OCI-M2 (cell line): ENCODE data around the gene PDK4.

Experiments used
- DNase-seq: peaks from one replicate; lab custom pipeline; 2025; ENCODE audit not compliant: unreplicated experiment; lab: John Stamatoyannopoulos, UW

PDK4 gene

DNA sequence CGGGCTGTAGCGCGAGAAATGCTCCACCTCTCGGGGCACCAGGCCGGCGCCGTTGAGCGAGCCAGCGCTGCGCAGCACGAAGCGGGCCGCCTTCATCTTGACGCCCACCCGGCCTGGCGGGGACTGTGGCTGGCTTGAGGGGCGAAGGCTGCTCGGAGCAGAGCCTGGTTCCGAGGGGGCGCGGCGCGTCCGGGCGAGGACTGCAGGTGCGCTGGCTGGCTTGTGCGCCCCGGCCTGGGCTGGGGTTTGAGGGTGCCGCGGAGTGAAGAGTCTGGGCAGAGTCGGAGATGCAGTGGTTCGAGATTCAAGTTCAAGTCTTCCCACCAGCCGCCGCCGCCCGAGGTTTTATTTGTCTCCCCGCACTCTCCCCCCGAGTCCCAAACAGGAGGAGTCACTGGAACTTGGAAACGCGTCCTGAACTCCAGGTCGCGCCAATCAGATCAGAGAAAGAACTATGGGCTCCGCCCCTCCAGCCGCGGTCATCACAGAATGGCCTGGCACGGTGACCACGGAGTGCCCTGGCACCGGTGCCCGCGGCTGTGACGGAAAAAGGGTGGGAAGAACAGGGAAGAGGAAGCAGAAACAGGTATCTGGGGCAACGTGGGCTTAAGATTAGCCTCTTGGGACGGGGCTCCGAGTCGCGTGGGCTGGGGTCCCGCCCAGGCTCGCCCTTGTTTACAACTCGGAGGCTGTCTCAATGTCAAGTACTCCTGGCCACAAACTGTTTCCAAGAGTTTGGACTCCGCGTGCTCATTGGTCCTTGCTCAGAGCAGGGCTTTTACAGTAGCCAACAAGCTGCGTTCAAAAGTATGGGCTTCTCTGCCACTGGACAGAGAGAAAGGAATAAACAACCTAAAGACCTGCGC, at the start of gene PDK4:
Gene PDK4 (minus strand): TSS at position 319 of the 866 bp plus-strand sequence. CDS start 223 bp downstream, at position 96.
- DNase-seq, result peak; percentile 20

DNA sequence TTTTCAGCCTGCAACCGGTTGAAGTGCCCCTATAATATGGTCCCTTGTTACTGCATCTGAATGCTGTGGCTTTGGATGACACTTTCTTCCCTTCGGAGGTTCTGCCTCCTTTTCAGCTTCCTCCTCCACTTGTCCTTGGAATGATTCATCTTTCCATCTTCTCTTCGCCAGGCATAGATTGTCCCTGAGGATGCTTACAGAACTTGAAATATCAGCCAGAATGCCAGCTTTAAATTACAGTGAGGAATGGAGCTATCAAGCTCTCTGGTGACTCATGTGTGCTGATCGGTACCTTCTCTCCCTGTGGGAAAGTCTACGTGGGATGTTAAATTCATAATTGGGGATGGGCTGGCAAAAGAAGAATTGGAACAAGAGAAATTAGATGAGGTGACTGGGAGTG, 45.9 kb upstream of the PDK4 start:
- DNase-seq, result no peak

- DNase-seq, result no peak
Measured at GRCh38 chr7:95636140-95636940, 40.0 kb upstream of the PDK4 start.

DNA sequence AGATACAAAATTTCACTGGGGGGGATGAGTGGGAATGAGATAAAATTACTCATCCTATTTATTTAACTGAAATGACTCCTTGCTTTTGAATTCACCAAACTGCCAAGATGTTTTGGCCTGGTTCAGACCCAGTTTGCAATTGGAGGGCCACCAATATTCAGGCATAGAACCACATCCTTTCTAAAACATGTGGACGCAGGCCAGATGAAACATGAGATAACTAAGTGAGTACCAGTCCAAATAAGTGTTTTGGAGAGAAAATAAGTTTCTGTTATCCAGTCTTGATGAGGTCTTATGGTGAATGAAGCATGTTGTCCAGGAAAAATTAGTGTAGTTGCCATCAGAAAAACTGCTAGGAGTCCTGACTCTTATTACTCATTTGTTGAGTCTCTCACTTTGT, 36.3 kb upstream of the PDK4 start:
- no peak for DNase-seq

- no peak for DNase-seq
Measured at GRCh38 chr7:95631527-95631926, 35.2 kb upstream of the PDK4 start.

GRCh38 chr7:95630702-95631458, 34.6 kb upstream of the PDK4 start:
- no peak for DNase-seq

GRCh38 chr7:95628831-95629439, 32.6 kb upstream of the PDK4 start:
- DNase-seq, result no peak

DNA sequence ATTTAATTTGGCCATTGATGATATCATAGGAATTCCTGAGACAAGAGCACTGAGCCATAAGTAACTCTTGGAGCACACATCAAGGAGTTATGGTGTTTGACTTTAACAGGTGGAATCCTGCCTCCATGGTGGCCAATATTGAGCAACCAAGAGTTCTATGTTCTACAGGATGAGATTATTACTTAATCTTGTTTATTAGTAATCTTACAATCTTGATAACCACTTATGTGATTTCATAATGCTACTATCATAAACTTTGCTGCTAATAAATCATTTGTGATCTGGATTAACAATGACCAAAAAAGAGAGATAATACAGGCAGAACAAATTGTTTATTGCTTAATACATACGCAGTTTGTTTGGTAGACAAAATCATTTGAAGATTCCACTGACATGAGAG, 27.5 kb upstream of the PDK4 start:
- no peak for DNase-seq

GRCh38 chr7:95622859-95623258, 26.5 kb upstream of the PDK4 start:
- no peak for DNase-seq

DNA sequence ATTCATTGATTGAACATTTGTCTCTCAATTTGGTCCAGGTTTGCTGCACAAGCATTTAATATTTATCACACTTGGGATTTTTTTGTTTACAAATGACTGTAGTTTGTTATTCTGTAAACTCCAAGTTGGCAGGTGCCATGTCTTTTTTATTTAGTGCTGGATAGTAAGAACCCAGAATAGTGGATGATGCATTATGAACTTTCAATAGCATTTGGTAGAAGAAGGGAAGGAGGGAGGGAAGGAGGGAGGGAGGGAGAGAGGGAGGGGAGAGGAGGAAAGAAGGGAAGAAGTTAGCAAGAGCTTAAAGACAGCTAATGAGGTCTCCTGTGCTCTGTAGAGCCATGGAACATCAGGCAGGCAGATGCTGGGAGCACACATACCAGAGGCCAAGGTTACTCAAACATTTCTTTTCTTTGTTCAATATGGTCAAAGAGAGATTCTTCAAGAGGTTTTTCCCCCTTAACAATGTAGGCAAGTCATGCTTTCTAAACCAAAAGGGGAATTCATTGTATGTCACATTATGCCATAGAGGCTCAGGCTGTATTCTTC, 25.8 kb upstream of the PDK4 start:
- DNase-seq, result no peak

DNA sequence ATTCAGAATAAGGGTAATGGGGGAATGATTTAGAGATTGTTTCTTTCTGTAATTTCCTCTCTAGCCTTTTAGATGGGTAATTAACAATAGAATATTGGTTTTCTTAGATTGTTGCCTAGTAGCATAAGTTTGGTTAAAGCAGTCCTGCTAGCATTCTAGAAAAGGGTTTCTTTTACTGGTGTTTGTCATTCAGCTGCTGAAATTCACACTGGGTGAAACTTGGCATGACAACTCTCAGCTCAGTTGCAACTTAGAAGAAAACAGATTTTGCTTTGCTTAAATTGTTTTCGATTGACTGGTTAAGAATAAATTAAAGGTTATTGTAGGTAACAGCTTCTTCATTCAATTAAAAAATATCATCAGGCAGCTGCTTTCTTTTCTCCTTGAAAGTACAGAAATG, 25.1 kb upstream of the PDK4 start:
- no peak for DNase-seq

DNA sequence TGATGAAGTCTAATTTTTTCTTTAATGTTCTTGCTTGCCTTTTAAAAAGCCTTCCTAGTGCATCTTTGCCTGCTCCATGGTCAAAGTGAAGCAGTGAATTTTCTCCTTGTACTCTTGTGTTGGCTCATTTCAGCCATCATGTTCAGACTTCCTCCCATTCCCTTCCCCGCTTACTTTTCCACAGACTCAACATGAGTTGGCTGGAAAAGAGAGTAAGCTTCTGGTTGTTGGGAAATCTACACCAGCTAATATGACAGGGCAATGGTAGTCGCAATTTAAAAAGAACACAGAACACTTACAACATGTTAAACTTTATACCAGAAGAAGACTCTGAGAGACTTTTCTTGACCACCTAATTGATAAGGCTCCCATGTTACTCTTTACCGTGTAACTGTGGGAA, 24.3 kb upstream of the PDK4 start:
- DNase-seq, result no peak

- no peak for DNase-seq
Measured at GRCh38 chr7:95619921-95620320, 23.6 kb upstream of the PDK4 start.

- no peak for DNase-seq
Measured at GRCh38 chr7:95619517-95619916, 23.2 kb upstream of the PDK4 start.

GRCh38 chr7:95614442-95614940, 18.2 kb upstream of the PDK4 start:
- no peak for DNase-seq

GRCh38 chr7:95611224-95611623, 14.9 kb upstream of the PDK4 start:
- no peak for DNase-seq

- no peak for DNase-seq
Measured at GRCh38 chr7:95609277-95609971, 13.1 kb upstream of the PDK4 start.

DNA sequence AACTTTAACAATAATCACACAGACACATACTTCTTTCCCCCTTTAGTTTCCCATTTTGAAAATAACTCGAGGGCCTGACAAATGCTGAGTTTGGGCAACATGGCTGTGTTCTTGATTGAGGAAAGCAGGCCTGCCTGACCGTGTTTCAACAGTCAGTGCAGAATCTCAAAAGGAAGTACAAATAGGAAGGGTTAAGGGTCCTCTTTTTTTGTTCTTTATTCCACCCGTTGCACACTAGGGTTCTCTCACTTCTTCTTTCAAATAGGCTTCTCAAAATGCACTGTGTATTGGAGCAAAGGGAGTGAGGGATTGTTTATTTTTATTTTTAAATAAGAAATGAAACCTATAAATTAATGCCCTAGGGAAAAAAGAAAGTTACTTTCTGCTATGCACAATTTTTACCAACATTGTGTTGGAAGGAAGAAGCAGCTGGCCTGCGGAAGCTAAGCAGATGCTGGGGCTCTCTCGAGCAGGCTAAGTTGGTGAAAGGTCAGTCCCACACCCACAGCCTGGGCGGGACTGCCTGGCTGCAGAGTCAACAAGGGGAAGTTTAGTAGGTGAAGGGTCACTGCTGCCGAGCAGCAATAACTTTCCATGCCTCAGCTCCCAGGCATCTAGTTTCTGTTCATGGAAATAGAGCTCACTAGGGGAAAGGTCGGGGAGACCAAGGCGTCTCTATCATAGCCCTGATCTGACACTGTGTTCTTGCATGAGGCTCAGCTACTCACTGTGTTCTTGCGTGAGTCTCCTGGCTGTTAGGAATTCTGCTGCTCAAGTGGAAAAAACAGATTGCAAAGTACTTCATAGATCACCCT, 12.2 kb upstream of the PDK4 start:
- peak; percentile 24 for DNase-seq

- no peak for DNase-seq
Measured at GRCh38 chr7:95607561-95607960, 11.2 kb upstream of the PDK4 start.
